ENCODE results near the gene PSME3. TPM values are rescaled to one million over a fixed set of nuclear protein-coding genes. Genes with fewer than 3 reads are reported as not detected.

The PSME3 gene
- total RNA-seq, 1 experiment from 2014 or later: 222 TPM

- Histone ChIP-seq H3K79me1 (ENCODE audit: insufficient read depth, low read depth, low read length, poor library complexity, severe bottlenecking) (no peaks in the 10 kb centered on the region), H2AK5ac (ENCODE audit: insufficient read length, low read length) (no peak overlapping the region), H3K27me3 (ENCODE audit: insufficient read depth, low read length) (no peaks in the 10 kb centered on the region), H2AFZ (ENCODE audit: low read length) (no peak overlapping the region), H3K9me3 (ENCODE audit: control insufficient read depth, low read depth, low read length) (no peaks in the 10 kb centered on the region), H3K14ac (ENCODE audit: insufficient read depth, low read length) (no peak overlapping the region), H3K23me2 (ENCODE audit: insufficient read length, low read depth, low read length, poor library complexity, severe bottlenecking) (no peaks in the 10 kb centered on the region), H3K4ac (ENCODE audit: low read depth, low read length) (no peak overlapping the region), H3K18ac (ENCODE audit: insufficient read length, low read depth, low read length) (no peak overlapping the region), H4K5ac (ENCODE audit: insufficient read length, low read depth, low read length) (no peak overlapping the region), H2BK15ac (ENCODE audit: low read depth, low read length) (no peak overlapping the region), H3K4me1 (ENCODE audit: insufficient read depth, low read length) (no peaks in the 10 kb centered on the region; the same call in 1 of the 2 replicates), H2BK120ac (ENCODE audit: low read depth, low read length, poor library complexity, severe bottlenecking) (no peak overlapping the region), H2BK12ac (ENCODE audit: insufficient read length, low read depth, low read length) (no peak overlapping the region), H4K20me1 (ENCODE audit: control insufficient read depth, insufficient read depth, insufficient read length) (no peaks in the 10 kb centered on the region), H3K23ac (ENCODE audit: insufficient read length, low read depth, low read length) (no peak overlapping the region), H4K8ac (replicated peaks; ENCODE audit: insufficient read length, low read depth, low read length) (no peak overlapping the region), H3K9ac (ENCODE audit: extremely low read depth, insufficient read length, low read length) (peak overlapping the region; percentile 86), H3K79me2 (ENCODE audit: insufficient read depth, low read length) (no peaks in the 10 kb centered on the region), H4K91ac (ENCODE audit: insufficient read length, low read depth, low read length) (no peak overlapping the region), H3K27ac (ENCODE audit: insufficient read length, low read depth, low read length) (no peak overlapping the region), H3K4me2 (ENCODE audit: insufficient read depth, insufficient read length, low read length) (peak overlapping the region; percentile 70), H3K56ac (ENCODE audit: insufficient read length, low read depth, low read length) (no peak overlapping the region), H2BK5ac (ENCODE audit: insufficient read length, low read length) (no peak overlapping the region), H3T11ph (ENCODE audit: low read length) (no peak overlapping the region), H2BK20ac (ENCODE audit: low read depth, low read length, poor library complexity, severe bottlenecking) (no peak overlapping the region)
- H3K4me1 Mint-ChIP-seq: peaks cover 6 to 7% of the 10 kb centered on the region in 2 experiments
- H3K36me3 Mint-ChIP-seq (ENCODE audit: insufficient read depth in 1 of 3, low read depth in 3 of 3): peaks cover 5 to 24% (median 20%) of the 10 kb centered on the region in 3 experiments; a peak in 6 of 7 replicates
- no peak for TF ChIP-seq CTCF (conservative IDR thresholded peaks at IDR 0.05)
- peak overlapping the region in 1 of 3 experiments; percentile 75; a peak in 2 of 7 replicates for H3K27ac Mint-ChIP-seq
- WGBS (ENCODE audit: extremely low coverage, insufficient read length, low lambda C conversion rate): no CpG with 5 or more reads among the region's 10 CpGs
- no peak for DNase-seq
- H3K27me3 Mint-ChIP-seq (ENCODE audit: low read depth): peaks cover 27% of the 10 kb centered on the region
- peaks cover 5 to 8% of the 10 kb centered on the region in 2 experiments for H3K9me3 Mint-ChIP-seq
- H3K4me3 Mint-ChIP-seq: peak overlapping the region; percentile 92
Measured at GRCh38 chr17:42797067-42798007, 35.9 kb upstream of the PSME3 start.
